Measurements from ENCODE around the gene TNS2.
"Not testable (repeated sequence)": the region's sequence is repeated elsewhere in the genome, so short reads cannot be mapped to it uniquely, and the experiment has no call there.

Gene TNS2

DNA sequence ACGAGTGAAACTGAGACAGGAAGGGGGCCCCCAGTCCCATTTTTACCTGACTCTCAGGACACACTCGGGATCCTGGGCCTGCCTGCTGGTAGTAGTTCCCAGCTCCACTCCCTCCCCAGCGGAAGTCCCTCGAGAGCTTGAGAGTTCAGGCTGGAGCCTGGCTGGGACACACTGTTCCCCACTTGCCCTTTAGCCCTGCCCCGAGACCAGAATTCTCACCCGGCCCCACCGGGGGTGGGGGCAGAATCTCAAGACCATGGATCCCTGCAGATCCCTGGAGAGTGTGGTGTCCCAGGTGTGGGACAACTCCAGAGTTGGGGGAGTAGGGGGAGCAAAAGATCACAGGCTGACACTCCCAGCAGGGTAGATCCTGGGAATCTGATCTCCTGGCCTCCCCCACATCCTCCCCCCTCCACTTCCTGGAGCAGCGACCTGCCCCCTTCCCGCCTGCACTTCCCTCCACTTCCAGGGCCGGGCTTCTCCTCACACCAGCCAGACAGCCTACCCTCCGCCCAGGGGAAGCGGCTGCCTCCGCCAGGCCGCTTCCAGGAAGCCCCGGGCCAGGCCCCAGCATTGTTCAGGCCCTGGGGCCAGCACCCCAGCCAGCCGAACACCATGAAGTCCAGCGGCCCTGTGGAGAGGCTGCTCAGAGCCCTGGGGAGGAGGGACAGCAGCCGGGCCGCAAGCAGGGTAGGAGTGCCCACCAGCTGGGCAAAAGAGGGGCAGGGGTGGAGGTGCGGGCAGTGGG is at the start of gene TNS2:
TSS of gene TNS2 (plus strand) at position 495 of the 748 bp plus-strand sequence. CDS start at position 616, 121 bp downstream.
- H3K4me1 ChIP-seq (ENCODE audit: control insufficient read depth in 1 of 2, insufficient read depth in 2 of 2, low read length in 2 of 2) = peaks cover 46 to 72% of the 10 kb centered on the region in 2 donors
- H3K27ac ChIP-seq (ENCODE audit: low read length) = peak within 1 kb of the TSS; percentile 95
- H3K27me3 ChIP-seq (ENCODE audit: low read depth, low read length) = no peaks in the 10 kb centered on the region
- H3K4me3 ChIP-seq (ENCODE audit: low read depth in 1 of 2, low read length in 2 of 2) = peak within 1 kb of the TSS; percentile 61 to 76
- H3K9me3 ChIP-seq (ENCODE audit: control insufficient read depth in 1 of 2, low read length in 2 of 2) = no peaks in the 10 kb centered on the region
- peaks cover 3 to 4% of the 10 kb centered on the region in 2 donors for H3K36me3 ChIP-seq (ENCODE audit: control insufficient read depth in 1 of 2, insufficient read depth in 2 of 2, low read length in 2 of 2)

DNA sequence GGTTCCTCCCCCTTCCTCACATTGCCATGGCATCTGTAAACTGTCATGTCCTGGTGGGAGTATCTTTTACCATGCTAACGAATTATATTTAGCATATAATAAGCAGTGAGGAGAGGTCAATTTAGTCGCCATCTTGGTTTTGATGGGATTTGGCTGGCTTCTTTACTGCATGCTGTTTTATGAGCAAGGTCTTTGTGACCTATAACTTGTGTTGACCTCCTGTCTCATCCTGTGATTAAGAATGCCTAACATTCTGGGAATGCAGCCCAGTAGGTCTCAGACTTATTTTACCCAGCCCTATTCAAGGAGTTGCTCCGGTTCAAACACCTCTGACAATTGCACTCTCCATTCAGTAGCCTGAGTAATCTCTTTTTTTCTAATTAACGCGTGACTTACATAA is 45.7 kb upstream of the TNS2 start:
- Histone ChIP-seq H3K9me3 (ENCODE audit: control insufficient read depth in 1 of 2, low read length in 2 of 2) (no peaks in the 10 kb centered on the region), H3K4me1 (ENCODE audit: control insufficient read depth in 1 of 2, insufficient read depth in 2 of 2, low read length in 2 of 2) (peaks cover 14 to 30% of the 10 kb centered on the region in 2 donors), H3K27ac (ENCODE audit: low read length) (no peak overlapping the region), H3K4me3 (ENCODE audit: low read depth in 1 of 2, low read length in 2 of 2) (no peak overlapping the region), H3K36me3 (ENCODE audit: control insufficient read depth in 1 of 2, insufficient read depth in 2 of 2, low read length in 2 of 2) (peaks cover 0 to 4% of the 10 kb centered on the region in 2 donors), H3K27me3 (ENCODE audit: low read depth, low read length) (no peaks in the 10 kb centered on the region)

GRCh38 chr12:53004582-53004981 is 45.3 kb upstream of the TNS2 start:
- peaks cover 0 to 4% of the 10 kb centered on the region in 2 donors for H3K36me3 ChIP-seq (ENCODE audit: control insufficient read depth in 1 of 2, insufficient read depth in 2 of 2, low read length in 2 of 2)
- H3K27ac ChIP-seq (ENCODE audit: low read length) = no peak overlapping the region

GRCh38 chr12:53005215-53005985 is 44.5 kb upstream of the TNS2 start:
- Histone ChIP-seq H3K27ac (ENCODE audit: low read length) (peak overlapping the region; percentile 69), H3K4me3 (ENCODE audit: low read depth in 1 of 2, low read length in 2 of 2) (peak overlapping the region; percentile 67 to 74), H3K27me3 (ENCODE audit: low read depth, low read length) (no peaks in the 10 kb centered on the region), H3K4me1 (ENCODE audit: control insufficient read depth in 1 of 2, insufficient read depth in 2 of 2, low read length in 2 of 2) (peaks cover 18 to 42% of the 10 kb centered on the region in 2 donors), H3K36me3 (ENCODE audit: control insufficient read depth in 1 of 2, insufficient read depth in 2 of 2, low read length in 2 of 2) (peaks cover 0 to 4% of the 10 kb centered on the region in 2 donors), H3K9me3 (ENCODE audit: control insufficient read depth in 1 of 2, low read length in 2 of 2) (no peaks in the 10 kb centered on the region)

More at GRCh38 chr12:53004582-53004981, 45.3 kb upstream of the TNS2 start:
- peaks cover 14 to 34% of the 10 kb centered on the region in 2 donors for H3K4me1 ChIP-seq (ENCODE audit: control insufficient read depth in 1 of 2, insufficient read depth in 2 of 2, low read length in 2 of 2)
- H3K9me3 ChIP-seq (ENCODE audit: control insufficient read depth in 1 of 2, low read length in 2 of 2) = no peaks in the 10 kb centered on the region
- no peak overlapping the region for H3K4me3 ChIP-seq (ENCODE audit: low read depth in 1 of 2, low read length in 2 of 2)
- no peaks in the 10 kb centered on the region for H3K27me3 ChIP-seq (ENCODE audit: low read depth, low read length)

- peaks cover 0 to 7% of the 10 kb centered on the region in 2 donors for H3K36me3 ChIP-seq (ENCODE audit: control insufficient read depth in 1 of 2, insufficient read depth in 2 of 2, low read length in 2 of 2)
- peak within 1 kb of the TSS; percentile 96 for H3K27ac ChIP-seq (ENCODE audit: low read length)
- no peaks in the 10 kb centered on the region for H3K9me3 ChIP-seq (ENCODE audit: control insufficient read depth in 1 of 2, low read length in 2 of 2)
- peaks cover 18 to 47% of the 10 kb centered on the region in 2 donors for H3K4me1 ChIP-seq (ENCODE audit: control insufficient read depth in 1 of 2, insufficient read depth in 2 of 2, low read length in 2 of 2)
- no peaks in the 10 kb centered on the region for H3K27me3 ChIP-seq (ENCODE audit: low read depth, low read length)
- H3K4me3 ChIP-seq (ENCODE audit: low read depth in 1 of 2, low read length in 2 of 2) = peak within 1 kb of the TSS; percentile 74 to 99
Observed at GRCh38 chr12:53005986-53006809, 43.7 kb upstream of the TNS2 start, which contains the start of gene EIF4B. Gene EIF4B (plus strand): TSS chr12:53006456. CDS start chr12:53006484, 28 bp downstream.

DNA sequence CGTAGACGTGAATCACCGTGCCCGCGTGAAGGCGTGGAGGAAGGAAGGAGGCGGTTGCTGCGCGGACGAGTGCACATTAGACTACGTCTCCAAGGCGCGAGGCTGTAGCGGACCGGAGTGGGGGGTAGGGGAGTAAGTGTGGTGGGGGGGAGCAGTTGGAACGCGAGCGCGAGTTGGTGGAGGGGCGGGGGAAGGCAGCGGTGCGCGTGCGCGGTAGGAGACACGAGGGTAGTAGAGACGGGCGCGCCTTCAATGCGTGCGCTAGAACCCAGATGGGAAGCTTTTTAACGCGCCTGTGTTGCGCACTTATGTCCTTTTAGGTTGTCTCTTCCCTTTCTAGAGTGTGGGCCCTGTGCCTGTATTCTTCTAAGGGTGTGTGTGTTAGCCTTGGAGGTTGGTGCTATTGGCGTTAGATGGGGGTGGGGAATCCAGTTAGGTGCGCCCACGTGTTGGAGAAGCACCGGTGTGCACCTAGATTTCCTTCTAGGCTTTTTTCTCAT is 43.0 kb upstream of the TNS2 start:
- Histone ChIP-seq H3K9me3 (ENCODE audit: control insufficient read depth in 1 of 2, low read length in 2 of 2) (no peaks in the 10 kb centered on the region), H3K27me3 (ENCODE audit: low read depth, low read length) (no peaks in the 10 kb centered on the region), H3K36me3 (ENCODE audit: control insufficient read depth in 1 of 2, insufficient read depth in 2 of 2, low read length in 2 of 2) (peaks cover 0 to 7% of the 10 kb centered on the region in 2 donors), H3K27ac (ENCODE audit: low read length) (peak overlapping the region; percentile 96), H3K4me3 (ENCODE audit: low read depth in 1 of 2, low read length in 2 of 2) (peak overlapping the region; percentile 74 to 99), H3K4me1 (ENCODE audit: control insufficient read depth in 1 of 2, insufficient read depth in 2 of 2, low read length in 2 of 2) (peaks cover 18 to 47% of the 10 kb centered on the region in 2 donors)

- H3K36me3 ChIP-seq (ENCODE audit: control insufficient read depth in 1 of 2, insufficient read depth in 2 of 2, low read length in 2 of 2) = peaks cover 0 to 7% of the 10 kb centered on the region in 2 donors
- H3K27ac ChIP-seq (ENCODE audit: low read length) = peak overlapping the region; percentile 96
- peak overlapping the region; percentile 74 to 99 for H3K4me3 ChIP-seq (ENCODE audit: low read depth in 1 of 2, low read length in 2 of 2)
- no peaks in the 10 kb centered on the region for H3K27me3 ChIP-seq (ENCODE audit: low read depth, low read length)
- H3K4me1 ChIP-seq (ENCODE audit: control insufficient read depth in 1 of 2, insufficient read depth in 2 of 2, low read length in 2 of 2) = peaks cover 18 to 47% of the 10 kb centered on the region in 2 donors
- no peaks in the 10 kb centered on the region for H3K9me3 ChIP-seq (ENCODE audit: control insufficient read depth in 1 of 2, low read length in 2 of 2)
Observed at GRCh38 chr12:53007343-53007742, 42.5 kb upstream of the TNS2 start.

DNA sequence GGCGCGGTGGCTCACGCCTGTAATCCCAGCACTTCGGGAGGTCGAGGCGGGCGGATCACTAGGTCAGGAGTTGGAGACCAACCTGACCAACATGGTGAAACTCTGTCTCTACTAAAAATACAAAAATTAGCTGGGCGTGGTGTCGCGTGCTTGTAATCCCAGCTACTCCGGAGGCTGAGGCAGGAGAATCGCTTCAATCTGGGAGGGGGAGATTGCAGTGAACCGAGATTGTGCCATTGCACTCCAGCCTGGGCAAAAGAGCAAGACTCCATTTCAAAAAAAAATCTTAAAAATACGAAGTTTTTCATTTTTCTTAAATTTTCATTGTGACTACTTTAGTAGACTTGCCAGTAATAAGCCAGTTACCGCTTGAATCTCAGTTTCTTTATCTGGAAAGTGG is 41.1 kb upstream of the TNS2 start:
- H3K4me3 ChIP-seq (ENCODE audit: low read depth in 1 of 2, low read length in 2 of 2); H3K36me3 ChIP-seq (ENCODE audit: control insufficient read depth in 1 of 2, insufficient read depth in 2 of 2, low read length in 2 of 2): not testable (repeated sequence)
- peaks cover 18 to 47% of the 10 kb centered on the region in 2 donors for H3K4me1 ChIP-seq (ENCODE audit: control insufficient read depth in 1 of 2, insufficient read depth in 2 of 2, low read length in 2 of 2)

DNA sequence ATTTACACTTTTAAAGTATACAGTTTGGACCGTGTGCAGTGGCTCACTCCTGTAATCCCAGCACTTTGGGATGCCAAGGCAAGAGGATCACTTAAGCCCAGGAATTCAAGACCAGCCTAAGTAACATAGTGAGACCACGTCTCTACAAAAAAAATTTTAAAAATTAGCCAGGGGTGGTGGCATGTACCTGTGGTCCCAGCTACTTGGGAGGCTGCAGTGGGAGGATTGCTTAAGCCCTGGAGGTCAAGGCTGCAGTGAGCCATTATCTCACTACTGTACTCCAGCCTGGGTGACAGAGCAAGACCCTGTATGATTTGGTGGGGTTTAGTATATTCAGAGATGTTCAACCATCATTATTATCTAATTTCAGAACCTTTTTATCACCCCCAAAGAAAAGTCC is 38.9 kb upstream of the TNS2 start:
- H3K27me3 ChIP-seq (ENCODE audit: low read depth, low read length) = no peaks in the 10 kb centered on the region
- H3K4me3 ChIP-seq (ENCODE audit: low read depth in 1 of 2, low read length in 2 of 2) = no peak overlapping the region
- H3K36me3 ChIP-seq (ENCODE audit: control insufficient read depth in 1 of 2, insufficient read depth in 2 of 2, low read length in 2 of 2) = peaks cover 7 to 9% of the 10 kb centered on the region in 2 donors
- H3K9me3 ChIP-seq (ENCODE audit: control insufficient read depth in 1 of 2, low read length in 2 of 2) = no peaks in the 10 kb centered on the region
- no peak overlapping the region for H3K27ac ChIP-seq (ENCODE audit: low read length)
- peaks cover 18 to 41% of the 10 kb centered on the region in 2 donors for H3K4me1 ChIP-seq (ENCODE audit: control insufficient read depth in 1 of 2, insufficient read depth in 2 of 2, low read length in 2 of 2)

More for the DNA sequence above, 41.1 kb upstream of the TNS2 start:
- not testable (repeated sequence) for H3K27me3 ChIP-seq (ENCODE audit: low read depth, low read length); H3K27ac ChIP-seq (ENCODE audit: low read length); H3K9me3 ChIP-seq (ENCODE audit: control insufficient read depth in 1 of 2, low read length in 2 of 2)

- no peak overlapping the region for H3K27ac ChIP-seq (ENCODE audit: low read length)
- peak overlapping the region in 1 of 2 donors; percentile 7 for H3K4me3 ChIP-seq (ENCODE audit: low read depth in 1 of 2, low read length in 2 of 2)
- peaks cover 9 to 15% of the 10 kb centered on the region in 2 donors for H3K36me3 ChIP-seq (ENCODE audit: control insufficient read depth in 1 of 2, insufficient read depth in 2 of 2, low read length in 2 of 2)
- H3K9me3 ChIP-seq (ENCODE audit: control insufficient read depth in 1 of 2, low read length in 2 of 2) = no peaks in the 10 kb centered on the region
- H3K27me3 ChIP-seq (ENCODE audit: low read depth, low read length) = no peaks in the 10 kb centered on the region
- H3K4me1 ChIP-seq (ENCODE audit: control insufficient read depth in 1 of 2, insufficient read depth in 2 of 2, low read length in 2 of 2) = peaks cover 18 to 40% of the 10 kb centered on the region in 2 donors
Observed at GRCh38 chr12:53011889-53012288, 38.0 kb upstream of the TNS2 start.

All from muscle layer of duodenum (tissue), 2 donors.